Coronary artery (tissue), 2 donors: ENCODE measurements around the gene PADI6.
A peak's percentile ranks its signal among the peaks of the same experiment; 100 is the strongest.

Experiments used
- DNase-seq: peaks from one replicate; pipeline ENCODE4 v3.0.0-alpha.2; 2017; ENCODE audit warnings: low spot score
- H3K27ac ChIP-seq, 2 donors: fragments of 200-600 bp; sonication (generic); one replicate each; pipeline ENCODE4 v1.5.1; 2016 to 2019
- H3K4me3 ChIP-seq: fragments of 200-600 bp; sonication (generic); 2 replicates; pipeline ENCODE4 v1.5.1; 2016; ENCODE audit warnings: mild to moderate bottlenecking, moderate library complexity
- CTCF ChIP-seq: fragments of 200-600 bp; sonication (generic); IDR thresholded peaks from one replicate; pipeline ENCODE4 v1.5.1; 2019; ENCODE audit warnings: antibody characterized with exemption

The PADI6 gene

GRCh38 chr1:17371896-17372295 lies at the start of gene PADI6:
Gene PADI6 (plus strand): TSS chr1:17372196. CDS start chr1:17372246, 50 bp downstream.
- no peak within 1 kb of the TSS for H3K27ac ChIP-seq
- DNase-seq = no peak
- no peak for TF ChIP-seq CTCF
- no peak within 1 kb of the TSS for H3K4me3 ChIP-seq

- no peak for TF ChIP-seq CTCF
- Histone ChIP-seq H3K27ac (no peak overlapping the region), H3K4me3 (no peak overlapping the region)
- no peak for DNase-seq
Measured at GRCh38 chr1:17328855-17329254, 43.1 kb upstream of the PADI6 start.

GRCh38 chr1:17329610-17330009 lies 42.4 kb upstream of the PADI6 start:
- H3K27ac ChIP-seq = no peak overlapping the region
- H3K4me3 ChIP-seq = no peak overlapping the region
- TF ChIP-seq CTCF = no peak
- no peak for DNase-seq

GRCh38 chr1:17330856-17331255 lies 41.1 kb upstream of the PADI6 start:
- H3K27ac ChIP-seq = no peak overlapping the region
- H3K4me3 ChIP-seq = no peak overlapping the region
- no peak for TF ChIP-seq CTCF
- no peak for DNase-seq

- no peak overlapping the region for H3K27ac ChIP-seq
- no peak for DNase-seq
- H3K4me3 ChIP-seq = no peak overlapping the region
- TF ChIP-seq CTCF = no peak
Measured at GRCh38 chr1:17333081-17333480, 38.9 kb upstream of the PADI6 start.

- peak; percentile 50 for TF ChIP-seq CTCF
- no peak for DNase-seq
- Histone ChIP-seq H3K4me3 (no peak overlapping the region), H3K27ac (no peak overlapping the region)
Measured at GRCh38 chr1:17335821-17336710, 35.9 kb upstream of the PADI6 start.
